DND-41 (cell line): ENCODE results near the gene DCLK2.

Experiments
- EZH2 ChIP-seq: IDR thresholded peaks from 3 replicates; pipeline ENCODE4 v1.6.1; 2012; ENCODE audit warnings: borderline replicate concordance, low read depth, mild to moderate bottlenecking, moderate library complexity, low read length, inconsistent platforms; ENCODE audit not compliant: severe bottlenecking
- TF ChIP-seq, protein P1 (sequence below): IDR thresholded peaks from 2 replicates; pipeline ENCODE4 v1.5.1; 2012; ENCODE audit warnings: borderline replicate concordance, low read length, moderate library complexity, mild to moderate bottlenecking; ENCODE audit not compliant: poor library complexity, severe bottlenecking; ENCODE audit errors: extremely low read depth

DNA sequence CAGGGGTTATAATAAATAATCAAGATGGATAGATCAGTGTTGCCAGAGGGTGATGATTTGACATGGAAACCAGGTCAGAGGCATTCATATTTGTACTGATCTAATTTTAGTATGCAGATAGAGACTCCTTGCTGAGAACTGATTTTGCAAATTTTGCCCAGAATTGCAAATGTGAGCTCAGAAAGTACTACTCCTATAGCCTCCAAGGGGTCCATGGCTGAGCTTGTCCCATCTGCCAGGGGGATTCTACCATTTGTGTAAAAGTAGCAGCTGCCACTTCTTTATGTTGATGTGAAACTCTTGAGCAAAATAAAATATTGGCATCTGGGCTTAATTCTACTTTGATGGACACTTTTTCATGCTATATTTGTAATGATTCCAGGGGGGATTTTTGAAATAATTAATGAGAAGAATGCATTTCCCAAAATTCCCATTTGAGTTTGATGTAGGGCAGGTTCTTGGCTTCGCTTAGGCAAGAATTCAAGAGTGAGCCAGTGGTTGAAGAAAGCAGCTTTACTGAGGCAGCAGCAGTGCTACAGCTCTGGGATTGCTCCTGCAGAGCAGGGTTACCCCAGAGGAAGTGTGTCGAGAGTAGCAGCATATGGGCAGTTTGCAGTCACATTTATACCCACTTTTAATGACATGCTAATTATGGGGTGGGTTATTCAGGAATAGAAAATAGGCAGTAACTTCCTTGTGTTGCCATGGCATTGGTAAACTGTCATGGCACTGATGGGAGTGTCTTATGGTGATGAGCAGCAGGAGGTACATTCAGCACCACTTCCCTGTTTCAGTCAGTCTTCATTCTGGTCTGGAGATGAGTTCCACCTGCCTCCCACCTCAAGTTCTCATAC, 38.7 kb upstream of the DCLK2 start:
- TF ChIP-seq EZH2: no peak
- TF ChIP-seq, protein P1, sequence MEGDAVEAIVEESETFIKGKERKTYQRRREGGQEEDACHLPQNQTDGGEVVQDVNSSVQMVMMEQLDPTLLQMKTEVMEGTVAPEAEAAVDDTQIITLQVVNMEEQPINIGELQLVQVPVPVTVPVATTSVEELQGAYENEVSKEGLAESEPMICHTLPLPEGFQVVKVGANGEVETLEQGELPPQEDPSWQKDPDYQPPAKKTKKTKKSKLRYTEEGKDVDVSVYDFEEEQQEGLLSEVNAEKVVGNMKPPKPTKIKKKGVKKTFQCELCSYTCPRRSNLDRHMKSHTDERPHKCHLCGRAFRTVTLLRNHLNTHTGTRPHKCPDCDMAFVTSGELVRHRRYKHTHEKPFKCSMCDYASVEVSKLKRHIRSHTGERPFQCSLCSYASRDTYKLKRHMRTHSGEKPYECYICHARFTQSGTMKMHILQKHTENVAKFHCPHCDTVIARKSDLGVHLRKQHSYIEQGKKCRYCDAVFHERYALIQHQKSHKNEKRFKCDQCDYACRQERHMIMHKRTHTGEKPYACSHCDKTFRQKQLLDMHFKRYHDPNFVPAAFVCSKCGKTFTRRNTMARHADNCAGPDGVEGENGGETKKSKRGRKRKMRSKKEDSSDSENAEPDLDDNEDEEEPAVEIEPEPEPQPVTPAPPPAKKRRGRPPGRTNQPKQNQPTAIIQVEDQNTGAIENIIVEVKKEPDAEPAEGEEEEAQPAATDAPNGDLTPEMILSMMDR: no peak
